Measurements from ENCODE around the gene COBL.

The COBL gene

DNA sequence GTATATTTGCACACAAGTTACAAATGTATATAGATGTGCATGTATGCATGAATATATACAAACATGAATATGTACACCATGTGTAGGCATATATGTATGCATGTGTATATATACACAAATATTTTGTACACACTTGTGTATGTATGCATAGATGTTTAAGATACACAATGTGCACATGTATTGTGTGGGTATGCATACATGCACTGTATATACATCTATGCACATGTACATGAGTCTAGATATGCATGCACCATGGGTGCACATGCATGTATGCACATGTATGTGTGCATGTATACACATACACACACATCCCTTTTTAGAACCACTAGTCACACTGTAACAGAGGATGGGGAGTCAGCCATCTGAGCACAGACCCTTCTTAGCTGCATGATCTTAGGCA, 249.4 kb downstream of the COBL start:
- Histone ChIP-seq H3K9me3 (replicated peaks in 1 of 2; ENCODE audit: control insufficient read depth in 2 of 2, insufficient read depth in 1 of 2, low read depth in 1 of 2, low read length in 2 of 2) (peaks cover 0 to 1% of the 10 kb centered on the region in 2 donors), H3K18ac (ENCODE audit: low read length) (no peak overlapping the region), H3K4me2 (ENCODE audit: insufficient read depth, low read length, poor library complexity, severe bottlenecking) (no peak overlapping the region), H2AK5ac (ENCODE audit: low read depth, low read length) (no peak overlapping the region), H3K23ac (ENCODE audit: low read depth, low read length, poor library complexity) (no peak overlapping the region), H2BK120ac (ENCODE audit: low read depth, low read length) (no peak overlapping the region), H3K36me3 (replicated peaks in 1 of 2; ENCODE audit: control insufficient read depth in 2 of 2, insufficient read depth in 2 of 2, low read length in 2 of 2) (no peaks in the 10 kb centered on the region), H4K91ac (ENCODE audit: low read depth, low read length, poor library complexity) (no peak overlapping the region), H3K79me1 (ENCODE audit: low read depth, low read length) (no peaks in the 10 kb centered on the region), H3K14ac (ENCODE audit: low read length) (no peak overlapping the region), H3K9ac (ENCODE audit: low read depth, low read length, poor library complexity) (no peak overlapping the region), H3K4me1 (ENCODE audit: control insufficient read depth in 2 of 2, insufficient read depth in 1 of 2, low read depth in 1 of 2, low read length in 2 of 2) (peaks cover 0 to 5% of the 10 kb centered on the region in 2 donors), H3K4me3 (ENCODE audit: low read length in 2 of 2) (no peak overlapping the region), H2BK15ac (ENCODE audit: low read length) (no peak overlapping the region), H4K8ac (ENCODE audit: low read depth, low read length) (no peak overlapping the region), H3K27me3 (ENCODE audit: control insufficient read depth in 3 of 3, insufficient read depth in 3 of 3, low read depth in 1 of 3, low read length in 3 of 3) (peaks cover 0 to 2% (median 0%) of the 10 kb centered on the region in 3 experiments), H2BK5ac (ENCODE audit: low read length) (no peak overlapping the region), H2BK12ac (ENCODE audit: low read length) (no peak overlapping the region), H3K4ac (ENCODE audit: low read length) (no peak overlapping the region), H2AFZ (ENCODE audit: low read length) (no peak overlapping the region), H3K27ac (replicated peaks; ENCODE audit: low read length) (no peak overlapping the region)
- DNase-seq (ENCODE audit: low spot score): no peak

DNA sequence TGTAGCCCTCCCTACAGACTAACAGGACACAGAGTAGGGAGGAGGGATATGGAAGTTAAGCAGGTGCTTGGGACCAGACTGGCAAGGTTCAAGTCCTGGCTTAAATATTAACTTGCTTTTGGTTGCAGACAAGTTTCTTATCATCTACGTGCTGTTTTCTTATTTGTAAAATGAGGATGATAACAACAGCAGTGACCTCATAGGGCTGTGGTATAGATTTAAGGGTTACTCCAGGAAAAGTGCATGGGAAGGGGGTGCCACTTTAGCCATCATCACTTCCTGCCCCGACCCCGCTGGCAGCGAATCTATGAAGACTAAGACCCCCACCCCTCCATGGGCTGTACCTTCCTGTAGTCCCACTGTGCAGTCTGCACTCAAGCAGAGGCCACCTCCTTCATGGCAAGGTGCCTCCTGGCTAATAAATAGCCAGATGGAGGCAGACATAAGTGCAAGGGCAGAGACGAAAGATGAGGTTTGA, 250.2 kb downstream of the COBL start:
- Histone ChIP-seq H2BK120ac (ENCODE audit: low read depth, low read length) (no peak overlapping the region), H3K9me3 (replicated peaks in 1 of 2; ENCODE audit: control insufficient read depth in 2 of 2, insufficient read depth in 1 of 2, low read depth in 1 of 2, low read length in 2 of 2) (no peaks in the 10 kb centered on the region), H4K8ac (ENCODE audit: low read depth, low read length) (no peak overlapping the region), H2BK5ac (ENCODE audit: low read length) (no peak overlapping the region), H3K4ac (ENCODE audit: low read length) (no peak overlapping the region), H2BK12ac (ENCODE audit: low read length) (no peak overlapping the region), H2AK5ac (ENCODE audit: low read depth, low read length) (no peak overlapping the region), H4K91ac (ENCODE audit: low read depth, low read length, poor library complexity) (no peak overlapping the region), H3K27me3 (ENCODE audit: control insufficient read depth in 3 of 3, insufficient read depth in 3 of 3, low read depth in 1 of 3, low read length in 3 of 3) (peaks cover 0 to 2% (median 0%) of the 10 kb centered on the region in 3 experiments), H3K79me1 (ENCODE audit: low read depth, low read length) (no peaks in the 10 kb centered on the region), H3K9ac (ENCODE audit: low read depth, low read length, poor library complexity) (no peak overlapping the region), H3K23ac (ENCODE audit: low read depth, low read length, poor library complexity) (no peak overlapping the region), H3K4me2 (ENCODE audit: insufficient read depth, low read length, poor library complexity, severe bottlenecking) (no peak overlapping the region), H3K36me3 (replicated peaks in 1 of 2; ENCODE audit: control insufficient read depth in 2 of 2, insufficient read depth in 2 of 2, low read length in 2 of 2) (no peaks in the 10 kb centered on the region), H3K14ac (ENCODE audit: low read length) (no peak overlapping the region), H2BK15ac (ENCODE audit: low read length) (no peak overlapping the region), H3K4me3 (ENCODE audit: low read length in 2 of 2) (no peak overlapping the region), H3K18ac (ENCODE audit: low read length) (peak overlapping the region; percentile 24), H2AFZ (ENCODE audit: low read length) (no peak overlapping the region), H3K4me1 (ENCODE audit: control insufficient read depth in 2 of 2, insufficient read depth in 1 of 2, low read depth in 1 of 2, low read length in 2 of 2) (peaks cover 0 to 5% of the 10 kb centered on the region in 2 donors), H3K27ac (replicated peaks; ENCODE audit: low read length) (no peak overlapping the region)
- WGBS, 2 donors (ENCODE audit: extremely low coverage in 2 of 2, insufficient read length in 2 of 2, insufficient replicate concordance in 1 of 2): no CpG with 5 or more reads among the region's 5 CpGs
- no peak for DNase-seq (ENCODE audit: low spot score)

DNA sequence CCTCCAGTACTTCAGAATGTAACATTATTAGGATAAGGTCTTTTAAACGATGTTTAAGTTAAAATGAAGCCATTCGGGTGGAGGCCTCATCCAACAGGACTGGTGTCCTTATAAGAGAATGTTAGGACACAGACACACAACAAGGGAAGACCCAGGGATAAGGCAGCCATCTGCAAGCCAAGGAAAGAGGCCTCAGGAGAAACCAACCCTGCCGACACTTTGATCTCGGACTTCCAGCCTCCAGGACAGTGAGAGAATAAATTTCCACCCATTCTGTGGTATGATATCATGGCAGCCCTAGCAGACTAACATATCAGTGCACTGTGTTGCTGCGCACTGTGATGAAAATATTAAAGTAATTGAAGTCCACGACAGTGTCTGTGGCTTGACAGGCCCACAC, 250.8 kb downstream of the COBL start:
- H3K4ac ChIP-seq (ENCODE audit: low read length): no peak overlapping the region
- H2BK12ac ChIP-seq (ENCODE audit: low read length): no peak overlapping the region
- peaks cover 0 to 2% (median 0%) of the 10 kb centered on the region in 3 experiments for H3K27me3 ChIP-seq (ENCODE audit: control insufficient read depth in 3 of 3, insufficient read depth in 3 of 3, low read depth in 1 of 3, low read length in 3 of 3)
- no peak overlapping the region for H3K23ac ChIP-seq (ENCODE audit: low read depth, low read length, poor library complexity)
- H3K4me3 ChIP-seq (ENCODE audit: low read length in 2 of 2): no peak overlapping the region
- no peak overlapping the region for H2AFZ ChIP-seq (ENCODE audit: low read length)
- no peak overlapping the region for H2BK5ac ChIP-seq (ENCODE audit: low read length)
- DNase-seq (ENCODE audit: low spot score): no peak
- WGBS, 2 donors (ENCODE audit: extremely low coverage in 2 of 2, insufficient read length in 2 of 2, insufficient replicate concordance in 1 of 2): no CpG with 5 or more reads among the region's 6 CpGs
- H3K79me1 ChIP-seq (ENCODE audit: low read depth, low read length): no peaks in the 10 kb centered on the region
- no peak overlapping the region for H3K4me2 ChIP-seq (ENCODE audit: insufficient read depth, low read length, poor library complexity, severe bottlenecking)
- no peak overlapping the region for H4K8ac ChIP-seq (ENCODE audit: low read depth, low read length)
- no peak overlapping the region for H3K14ac ChIP-seq (ENCODE audit: low read length)
- H3K4me1 ChIP-seq (ENCODE audit: control insufficient read depth in 2 of 2, insufficient read depth in 1 of 2, low read depth in 1 of 2, low read length in 2 of 2): peaks cover 0 to 5% of the 10 kb centered on the region in 2 donors
- H2BK120ac ChIP-seq (ENCODE audit: low read depth, low read length): no peak overlapping the region
- no peak overlapping the region for H2AK5ac ChIP-seq (ENCODE audit: low read depth, low read length)
- no peak overlapping the region for H4K91ac ChIP-seq (ENCODE audit: low read depth, low read length, poor library complexity)
- no peak overlapping the region for H3K18ac ChIP-seq (ENCODE audit: low read length)
- H3K9me3 ChIP-seq (replicated peaks in 1 of 2; ENCODE audit: control insufficient read depth in 2 of 2, insufficient read depth in 1 of 2, low read depth in 1 of 2, low read length in 2 of 2): no peaks in the 10 kb centered on the region
- no peak overlapping the region for H3K9ac ChIP-seq (ENCODE audit: low read depth, low read length, poor library complexity)
- H3K27ac ChIP-seq (replicated peaks; ENCODE audit: low read length): no peak overlapping the region
- no peak overlapping the region for H2BK15ac ChIP-seq (ENCODE audit: low read length)
- H3K36me3 ChIP-seq (replicated peaks in 1 of 2; ENCODE audit: control insufficient read depth in 2 of 2, insufficient read depth in 2 of 2, low read length in 2 of 2): no peaks in the 10 kb centered on the region

DNA sequence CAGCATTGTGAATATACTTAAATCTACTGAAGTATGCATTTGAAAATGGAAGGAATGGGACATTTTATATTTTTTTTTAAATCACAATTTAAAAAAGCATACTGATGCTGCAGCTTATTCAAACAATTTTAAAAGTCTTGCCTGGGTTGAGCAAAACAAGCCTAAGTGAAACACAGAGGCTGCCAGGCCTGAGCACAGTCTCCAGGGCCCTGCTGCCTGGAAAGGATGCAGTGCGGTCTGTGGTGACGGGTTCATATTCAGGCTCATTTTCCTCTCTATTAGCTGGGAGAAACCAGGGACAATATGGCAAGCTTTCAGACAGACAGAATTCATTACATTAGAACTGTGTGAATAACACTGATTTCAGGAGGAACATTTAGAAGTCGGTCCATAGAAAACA, 251.9 kb downstream of the COBL start:
- Histone ChIP-seq H2AFZ (ENCODE audit: low read length) (no peak overlapping the region), H3K36me3 (replicated peaks in 1 of 2; ENCODE audit: control insufficient read depth in 2 of 2, insufficient read depth in 2 of 2, low read length in 2 of 2) (no peaks in the 10 kb centered on the region), H3K4me1 (ENCODE audit: control insufficient read depth in 2 of 2, insufficient read depth in 1 of 2, low read depth in 1 of 2, low read length in 2 of 2) (peaks cover 0 to 5% of the 10 kb centered on the region in 2 donors), H4K8ac (ENCODE audit: low read depth, low read length) (no peak overlapping the region), H4K91ac (ENCODE audit: low read depth, low read length, poor library complexity) (no peak overlapping the region), H3K4me3 (ENCODE audit: low read length in 2 of 2) (no peak overlapping the region), H2BK15ac (ENCODE audit: low read length) (no peak overlapping the region), H3K18ac (ENCODE audit: low read length) (no peak overlapping the region), H3K4ac (ENCODE audit: low read length) (no peak overlapping the region), H3K4me2 (ENCODE audit: insufficient read depth, low read length, poor library complexity, severe bottlenecking) (no peak overlapping the region), H3K14ac (ENCODE audit: low read length) (no peak overlapping the region), H3K27ac (replicated peaks; ENCODE audit: low read length) (no peak overlapping the region), H3K79me1 (ENCODE audit: low read depth, low read length) (no peaks in the 10 kb centered on the region), H3K23ac (ENCODE audit: low read depth, low read length, poor library complexity) (no peak overlapping the region), H3K9me3 (replicated peaks in 1 of 2; ENCODE audit: control insufficient read depth in 2 of 2, insufficient read depth in 1 of 2, low read depth in 1 of 2, low read length in 2 of 2) (no peaks in the 10 kb centered on the region), H2BK5ac (ENCODE audit: low read length) (no peak overlapping the region), H2BK120ac (ENCODE audit: low read depth, low read length) (no peak overlapping the region), H3K27me3 (ENCODE audit: control insufficient read depth in 3 of 3, insufficient read depth in 3 of 3, low read depth in 1 of 3, low read length in 3 of 3) (peaks cover 0 to 2% (median 0%) of the 10 kb centered on the region in 3 experiments), H2AK5ac (ENCODE audit: low read depth, low read length) (no peak overlapping the region), H2BK12ac (ENCODE audit: low read length) (no peak overlapping the region), H3K9ac (ENCODE audit: low read depth, low read length, poor library complexity) (no peak overlapping the region)
- WGBS, 2 donors (ENCODE audit: extremely low coverage in 2 of 2, insufficient read length in 2 of 2, insufficient replicate concordance in 1 of 2): no CpG with 5 or more reads among the region's 3 CpGs
- DNase-seq (ENCODE audit: low spot score): no peak
